Suppressor macrophage treated with lipopolysaccharide for 4 hours (primary cell): ENCODE measurements around the gene WDR74.
A peak's percentile ranks its signal among the peaks of the same experiment; 100 is the strongest.
"Not testable (repeated sequence)": the region's sequence is repeated elsewhere in the genome, so short reads cannot be mapped to it uniquely, and the experiment has no call there.

Experiments
- DNase-seq: peaks from one replicate; pipeline ENCODE4 v3.0.0-alpha.2; 2020

The WDR74 gene

DNA sequence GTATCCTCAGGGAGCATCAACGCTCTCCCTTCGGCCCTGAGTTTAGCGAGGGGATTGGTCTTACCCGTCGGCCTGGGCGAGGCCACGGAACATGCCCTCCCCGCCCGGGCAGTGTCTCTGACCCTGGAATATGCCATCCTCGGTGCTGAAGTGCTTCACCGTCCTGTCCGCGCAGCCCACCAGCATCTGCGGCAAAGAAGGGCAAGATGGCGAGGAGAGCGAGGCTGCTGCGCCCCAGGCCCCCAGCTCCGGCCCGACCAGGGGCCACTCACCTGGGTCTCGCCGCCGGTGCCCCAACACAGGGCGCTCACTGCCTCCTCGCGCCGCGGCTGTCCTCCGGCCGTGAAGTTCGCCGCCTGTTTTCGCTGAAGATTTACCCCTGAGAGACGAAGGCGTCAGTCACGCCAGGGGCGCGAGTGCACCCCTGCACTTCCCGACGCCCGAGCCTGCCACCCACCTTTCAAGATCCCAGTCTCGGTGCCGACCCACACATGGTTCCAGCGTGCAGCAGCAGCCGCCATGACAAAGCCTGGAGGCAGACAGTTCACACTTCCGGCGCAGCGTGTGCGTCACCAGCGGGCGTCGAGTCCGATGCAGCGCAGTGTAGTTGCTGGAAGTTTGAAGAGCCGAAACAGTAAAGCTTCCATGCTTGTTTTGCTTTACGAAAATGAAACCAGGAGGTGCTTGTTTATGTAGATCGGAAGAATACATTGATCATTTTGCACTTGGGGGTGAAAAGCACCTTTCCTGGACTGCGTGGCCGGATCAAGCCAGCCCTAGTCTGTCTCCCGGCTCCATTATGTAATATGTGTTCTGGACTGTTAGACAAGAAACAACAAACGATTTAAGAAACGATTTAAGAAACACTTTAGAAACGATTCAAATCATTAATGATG, at the start of gene WDR74:
WDR74 (minus strand) TSS at position 541 of the 896 bp plus-strand sequence; CDS start at position 521, 20 bp downstream.
- peak; percentile 97 for DNase-seq

DNA sequence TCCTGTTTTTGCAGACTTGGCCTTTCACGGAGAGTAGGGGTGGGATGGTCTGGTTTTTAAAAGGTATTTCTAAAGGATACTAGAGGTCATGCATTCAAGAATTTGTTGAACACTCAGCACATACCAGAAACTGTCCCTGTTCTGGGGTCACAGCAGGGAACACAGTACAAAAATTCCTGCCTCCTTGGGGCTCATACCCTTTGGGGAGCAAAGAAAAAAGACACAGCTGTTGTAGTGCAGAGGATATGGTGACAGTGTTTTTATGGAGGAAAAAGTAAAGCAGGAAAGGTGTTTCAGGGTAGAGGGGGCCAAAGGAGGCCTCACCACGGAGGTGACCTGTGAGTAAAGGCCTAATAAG, 49.7 kb upstream of the WDR74 start:
- no peak for DNase-seq

DNA sequence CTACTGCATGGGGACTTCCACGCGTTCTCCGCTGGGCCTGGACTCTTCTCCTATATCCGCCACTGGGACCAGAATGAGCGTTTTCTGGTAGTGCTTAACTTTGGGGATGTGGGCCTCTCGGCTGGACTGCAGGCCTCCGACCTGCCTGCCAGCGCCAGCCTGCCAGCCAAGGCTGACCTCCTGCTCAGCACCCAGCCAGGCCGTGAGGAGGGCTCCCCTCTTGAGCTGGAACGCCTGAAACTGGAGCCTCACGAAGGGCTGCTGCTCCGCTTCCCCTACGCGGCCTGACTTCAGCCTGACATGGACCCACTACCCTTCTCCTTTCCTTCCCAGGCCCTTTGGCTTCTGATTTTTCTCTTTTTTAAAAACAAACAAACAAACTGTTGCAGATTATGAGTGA, 49.0 kb upstream of the WDR74 start:
- no peak for DNase-seq

DNA sequence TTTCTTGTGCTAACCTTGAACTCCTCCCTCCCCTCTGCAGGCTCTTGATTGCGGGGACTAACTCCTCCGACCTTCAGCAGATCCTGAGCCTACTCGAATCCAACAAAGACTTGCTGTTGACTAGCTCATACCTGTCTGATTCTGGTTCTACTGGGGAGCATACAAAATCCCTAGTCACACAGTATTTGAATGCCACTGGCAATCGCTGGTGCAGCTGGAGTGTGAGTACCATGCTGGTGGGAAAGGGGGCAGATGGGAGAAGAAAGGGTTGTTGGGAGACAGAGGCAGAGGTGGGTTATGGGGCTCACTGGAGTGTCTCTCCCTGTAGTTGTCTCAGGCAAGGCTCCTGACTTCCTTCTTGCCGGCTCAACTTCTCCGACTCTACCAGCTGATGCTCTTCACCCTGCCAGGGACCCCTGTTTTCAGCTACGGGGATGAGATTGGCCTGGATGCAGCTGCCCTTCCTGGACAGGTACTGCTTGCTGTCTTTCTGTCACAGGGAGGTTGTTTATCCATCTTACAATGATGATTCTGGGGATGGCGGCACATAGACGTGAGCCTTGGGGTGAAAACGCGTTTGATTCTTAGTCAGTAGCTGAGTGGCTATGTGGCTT, 45.9 kb upstream of the WDR74 start:
- DNase-seq: no peak

DNA sequence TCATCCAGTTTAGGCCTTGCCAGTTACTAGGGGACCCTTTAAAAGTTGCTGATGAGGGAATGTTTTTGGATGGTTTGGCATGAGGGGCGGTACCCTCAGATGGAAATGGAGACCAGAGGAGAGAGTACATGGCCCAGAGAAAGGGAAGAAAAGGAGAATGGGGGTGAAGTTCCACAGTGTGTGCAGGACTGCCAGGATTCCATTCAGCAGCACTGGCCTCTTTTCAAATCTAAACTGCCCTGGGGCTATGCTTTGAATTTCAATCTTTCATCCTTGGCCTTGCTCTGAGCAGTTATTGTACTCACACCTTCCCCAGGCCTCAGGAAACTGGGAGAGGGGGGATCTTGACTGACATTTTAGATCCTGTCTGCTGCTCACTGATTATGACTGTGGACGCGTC, 44.3 kb upstream of the WDR74 start:
- DNase-seq: no peak

DNA sequence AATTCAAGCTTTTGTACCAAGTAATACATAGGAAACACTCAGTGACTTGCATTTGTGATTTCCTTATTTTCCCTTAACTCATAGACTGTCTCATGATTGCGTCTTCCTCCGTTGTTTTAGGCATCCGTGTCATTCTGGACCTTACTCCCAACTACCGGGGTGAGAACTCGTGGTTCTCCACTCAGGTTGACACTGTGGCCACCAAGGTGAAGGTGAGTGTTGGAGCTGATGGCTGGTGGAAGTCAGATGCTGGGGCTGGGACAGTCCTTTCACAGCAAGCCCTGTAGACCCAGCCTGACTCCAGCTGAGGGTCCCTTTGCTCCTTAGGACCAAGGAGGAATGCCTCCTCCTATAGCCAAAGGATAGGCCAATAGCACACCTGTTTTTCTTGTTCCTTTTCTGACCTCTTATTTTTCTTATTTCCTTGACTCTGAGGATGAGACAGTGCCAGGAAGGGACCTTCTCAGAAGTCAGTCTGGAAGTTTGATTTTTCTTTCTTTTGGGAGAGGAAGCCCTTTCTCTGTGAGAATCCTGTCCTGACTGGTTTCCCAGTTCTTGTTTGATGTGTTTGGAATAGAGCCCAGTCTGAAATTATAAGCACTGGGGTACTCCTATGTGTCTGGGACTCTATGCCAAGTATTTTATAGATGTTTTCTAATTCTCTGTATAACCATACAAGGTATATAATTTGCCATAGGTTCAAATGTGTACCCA, 43.6 kb upstream of the WDR74 start:
- DNase-seq: peak; percentile 37

DNA sequence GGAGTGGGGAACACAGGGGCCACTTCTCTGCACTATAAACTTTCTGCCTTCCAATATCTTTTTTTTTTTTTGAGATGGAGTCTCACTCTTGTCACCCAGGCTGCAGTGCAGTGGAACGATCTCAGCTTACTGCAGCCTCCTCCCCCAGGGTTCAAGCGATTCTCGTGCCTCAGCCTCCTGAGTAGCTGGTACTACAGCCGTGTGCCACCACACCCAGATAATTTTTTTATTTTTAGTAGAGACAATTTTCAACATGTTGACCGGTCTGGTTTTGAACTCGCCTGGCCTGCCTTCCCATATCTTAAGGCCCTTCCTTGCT, 43.0 kb upstream of the WDR74 start:
- DNase-seq: no peak

DNA sequence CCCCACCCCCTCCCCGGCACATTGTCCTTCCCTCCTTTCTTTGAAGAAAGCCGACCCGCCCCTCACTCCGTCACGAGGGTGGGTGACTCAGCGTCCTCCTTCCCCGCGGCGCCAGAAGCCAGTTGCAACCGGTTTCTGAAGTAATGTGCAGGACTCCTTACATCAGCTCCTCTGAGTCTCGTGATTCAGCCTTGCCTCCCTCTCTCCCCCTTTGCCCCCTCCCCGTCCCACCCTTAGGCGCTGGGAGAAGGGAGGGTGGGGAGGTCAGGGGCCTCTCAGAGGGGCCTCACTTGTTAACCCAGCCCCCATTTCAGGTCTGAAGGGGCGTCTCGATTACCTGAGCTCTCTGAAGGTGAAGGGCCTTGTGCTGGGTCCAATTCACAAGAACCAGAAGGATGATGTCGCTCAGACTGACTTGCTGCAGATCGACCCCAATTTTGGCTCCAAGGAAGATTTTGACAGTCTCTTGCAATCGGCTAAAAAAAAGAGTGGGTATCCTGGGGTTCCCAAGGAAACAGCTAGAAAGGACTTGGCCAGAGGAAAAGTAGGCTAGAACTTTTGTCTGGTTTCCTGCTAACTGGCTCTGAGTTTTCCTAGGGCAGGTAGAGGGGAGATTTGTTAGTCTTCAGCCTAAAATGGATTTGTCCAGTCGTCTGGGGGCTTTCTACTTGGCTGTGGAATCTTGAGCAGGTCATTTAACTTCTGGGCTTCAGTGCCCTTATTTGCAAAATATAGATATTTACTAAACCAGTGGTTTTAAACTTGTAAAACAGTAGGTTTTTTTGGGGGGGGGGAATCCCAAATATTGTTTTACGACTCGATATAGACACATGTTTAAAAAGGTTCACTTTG, 42.4 kb upstream of the WDR74 start:
- peak; percentile 97 for DNase-seq

DNA sequence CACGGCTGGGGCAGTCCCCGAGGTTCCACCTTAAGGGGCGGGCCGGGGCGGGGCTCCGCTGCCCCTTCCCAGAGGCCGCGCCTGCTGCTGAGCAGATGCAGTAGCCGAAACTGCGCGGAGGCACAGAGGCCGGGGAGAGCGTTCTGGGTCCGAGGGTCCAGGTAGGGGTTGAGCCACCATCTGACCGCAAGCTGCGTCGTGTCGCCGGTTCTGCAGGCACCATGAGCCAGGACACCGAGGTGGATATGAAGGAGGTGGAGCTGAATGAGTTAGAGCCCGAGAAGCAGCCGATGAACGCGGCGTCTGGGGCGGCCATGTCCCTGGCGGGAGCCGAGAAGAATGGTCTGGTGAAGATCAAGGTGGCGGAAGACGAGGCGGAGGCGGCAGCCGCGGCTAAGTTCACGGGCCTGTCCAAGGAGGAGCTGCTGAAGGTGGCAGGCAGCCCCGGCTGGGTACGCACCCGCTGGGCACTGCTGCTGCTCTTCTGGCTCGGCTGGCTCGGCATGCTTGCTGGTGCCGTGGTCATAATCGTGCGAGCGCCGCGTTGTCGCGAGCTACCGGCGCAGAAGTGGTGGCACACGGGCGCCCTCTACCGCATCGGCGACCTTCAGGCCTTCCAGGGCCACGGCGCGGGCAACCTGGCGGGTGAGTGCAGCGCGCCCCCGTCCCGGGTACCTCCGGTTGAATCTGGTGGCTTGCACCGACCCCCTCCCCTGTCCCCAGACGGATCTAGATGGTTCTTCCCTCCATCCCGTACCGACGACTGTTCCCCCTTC, 41.6 kb upstream of the WDR74 start, which contains the start of gene SLC3A2:
SLC3A2 (plus strand) TSS at position 94 of the 776 bp plus-strand sequence; CDS start at position 222, 128 bp downstream.
- peak; percentile 83 for DNase-seq

DNA sequence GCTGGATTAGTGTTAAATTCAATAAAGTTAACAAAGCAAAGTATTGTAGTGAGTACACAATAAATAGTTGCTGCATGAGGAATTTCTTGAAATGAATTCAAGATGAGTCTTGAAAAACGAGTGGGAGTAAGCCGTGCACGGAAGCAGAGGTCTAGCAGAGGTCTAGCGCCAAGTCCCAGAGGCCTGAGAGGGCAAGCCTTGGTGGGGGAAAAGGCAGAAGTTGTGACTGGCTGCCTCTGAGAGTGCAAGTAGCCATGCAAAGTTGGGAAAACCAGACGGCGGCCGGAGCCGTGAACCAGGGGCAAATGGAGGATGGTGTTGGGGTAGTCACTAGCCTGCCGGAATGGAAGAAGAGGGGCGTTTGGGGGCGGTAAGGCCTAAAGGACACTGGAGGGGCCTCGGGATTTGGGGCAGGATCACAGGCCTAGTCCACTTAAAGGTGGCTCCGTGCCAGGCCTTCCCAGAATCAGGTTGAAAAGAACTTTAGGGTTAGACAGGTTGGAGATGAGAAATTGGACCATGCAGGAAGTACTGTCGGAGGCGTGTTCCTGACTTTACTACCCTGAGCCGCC, 40.9 kb upstream of the WDR74 start:
- DNase-seq: peak; percentile 65

DNA sequence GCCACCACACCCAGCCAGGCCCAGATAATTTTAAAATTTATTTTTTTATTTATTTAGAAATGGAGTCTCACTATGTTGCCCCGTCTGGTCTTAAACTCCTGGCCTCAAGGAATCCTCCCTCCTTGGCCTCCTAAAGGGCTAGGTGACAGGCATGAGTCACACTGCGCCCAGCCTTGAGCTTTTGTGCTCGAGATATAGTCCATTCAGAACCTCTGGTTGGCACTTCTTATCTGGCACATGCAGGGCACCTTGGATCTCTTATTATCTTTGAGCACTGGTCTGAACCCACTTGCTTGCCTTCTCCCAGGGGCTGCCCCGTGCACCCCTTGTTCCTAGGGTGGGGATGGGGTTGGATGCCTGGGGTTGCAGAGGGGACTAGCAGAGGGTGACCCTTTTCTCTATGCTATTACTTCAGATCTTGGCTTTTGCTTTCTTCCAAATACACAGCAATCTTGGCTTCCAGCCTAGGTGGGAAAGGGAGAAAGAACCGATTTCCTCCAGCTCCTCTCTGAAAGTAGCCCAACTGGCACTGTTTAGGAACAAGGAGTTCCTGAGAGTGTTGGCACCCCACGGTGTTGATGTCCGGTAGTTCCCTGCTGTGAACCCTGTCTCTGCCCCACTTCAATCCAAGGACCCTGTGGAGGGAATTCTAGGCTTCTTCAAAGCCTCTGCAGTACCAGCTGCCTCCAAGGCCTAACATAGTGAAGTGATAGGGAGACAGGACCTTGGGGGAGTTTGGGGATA, 40.0 kb upstream of the WDR74 start:
- DNase-seq: no peak

DNA sequence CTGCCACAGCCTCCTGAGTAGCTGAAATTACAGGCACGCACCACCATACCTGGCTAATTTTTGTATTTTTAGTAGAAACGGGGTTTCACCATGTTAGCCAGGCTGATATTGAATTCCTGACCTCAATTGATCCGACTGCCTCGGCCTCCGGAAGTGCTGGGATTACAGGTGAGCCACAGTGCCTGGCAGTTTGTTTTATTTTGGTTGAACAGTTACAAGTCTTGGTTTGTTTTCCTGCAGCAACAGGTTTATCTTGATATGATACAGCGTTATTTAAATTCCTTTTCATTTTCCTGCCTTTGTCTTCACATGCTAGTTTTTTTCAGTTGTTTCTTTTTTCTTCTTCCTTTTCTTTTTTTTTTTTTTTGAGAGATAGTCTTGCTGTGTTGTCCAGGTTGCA, 37.3 kb upstream of the WDR74 start:
- no peak for DNase-seq

DNA sequence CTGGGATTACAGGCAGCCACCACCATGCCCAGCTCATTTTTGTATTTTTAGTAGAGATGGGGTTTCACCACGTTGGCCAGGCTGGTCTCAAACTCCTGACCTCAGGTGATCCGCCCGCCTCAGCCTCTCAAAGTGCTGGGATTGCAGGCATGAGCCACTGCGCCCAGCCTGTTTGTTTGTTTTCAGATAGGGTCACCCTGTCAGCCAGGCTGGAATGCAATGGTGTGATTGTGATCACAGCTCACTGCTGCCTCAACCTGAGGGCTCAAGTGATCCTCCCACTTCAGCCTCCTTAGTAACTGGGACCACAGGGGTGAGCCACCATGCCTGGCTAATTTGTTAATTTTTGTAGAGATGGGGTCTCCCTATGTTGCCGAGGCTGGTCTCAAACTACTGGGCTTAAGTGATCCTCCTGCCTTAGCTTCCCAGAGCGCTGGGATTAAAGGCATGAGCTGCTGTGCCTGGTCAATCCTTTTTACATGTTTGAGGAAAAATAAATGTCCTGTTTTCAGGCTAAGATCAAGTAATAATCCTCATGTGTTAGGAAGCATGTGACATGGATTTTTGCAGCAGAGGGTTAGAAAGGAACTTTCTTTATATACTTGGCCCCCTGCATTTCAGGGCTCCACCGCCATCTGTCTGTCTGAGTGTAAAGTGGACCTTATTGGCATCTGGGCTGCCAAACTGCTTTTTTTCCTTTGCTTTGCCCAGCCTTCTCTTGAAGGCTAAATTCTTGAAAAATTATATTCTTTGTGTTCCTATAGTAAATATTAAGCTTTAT, 36.5 kb upstream of the WDR74 start:
- no peak for DNase-seq

DNA sequence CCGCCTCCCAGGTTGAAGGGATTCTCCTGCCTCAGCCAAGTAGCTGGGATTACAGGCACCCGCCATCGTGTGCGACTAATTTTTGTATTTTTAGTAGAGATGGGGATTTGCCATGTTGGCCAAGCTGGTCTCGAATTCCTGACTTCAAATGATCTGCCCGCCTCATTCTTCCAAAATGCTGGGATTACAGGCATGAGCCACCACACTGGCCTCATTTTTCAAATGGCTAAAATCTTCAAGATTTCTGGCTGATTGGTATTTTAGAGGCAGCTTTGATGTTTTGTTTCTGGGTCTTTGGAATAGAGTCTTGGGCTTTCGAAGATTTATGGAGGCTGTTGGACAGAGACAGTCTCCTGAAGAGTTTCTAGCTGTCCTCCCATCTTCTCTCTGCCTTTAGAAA, 35.5 kb upstream of the WDR74 start:
- DNase-seq: no peak

DNA sequence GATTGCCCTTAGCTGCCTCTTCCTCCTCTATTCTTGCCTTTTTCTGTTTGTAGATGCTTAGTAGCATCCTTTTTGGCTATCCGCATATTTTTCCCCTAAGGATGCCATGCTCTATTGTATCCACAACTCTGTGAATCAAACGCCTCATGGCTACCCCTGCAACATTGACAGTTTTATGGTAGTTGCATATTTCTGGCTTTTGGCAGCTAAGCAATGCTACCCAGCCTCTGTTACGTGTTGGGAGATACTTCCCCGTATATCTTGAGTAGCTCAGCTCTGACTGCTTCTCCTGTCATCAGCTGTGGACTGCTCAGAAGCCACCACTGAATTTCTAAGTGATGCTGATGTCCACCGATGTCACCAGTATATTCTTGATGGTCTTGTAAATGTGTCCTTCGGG, 26.2 kb upstream of the WDR74 start:
- DNase-seq: no peak

DNA sequence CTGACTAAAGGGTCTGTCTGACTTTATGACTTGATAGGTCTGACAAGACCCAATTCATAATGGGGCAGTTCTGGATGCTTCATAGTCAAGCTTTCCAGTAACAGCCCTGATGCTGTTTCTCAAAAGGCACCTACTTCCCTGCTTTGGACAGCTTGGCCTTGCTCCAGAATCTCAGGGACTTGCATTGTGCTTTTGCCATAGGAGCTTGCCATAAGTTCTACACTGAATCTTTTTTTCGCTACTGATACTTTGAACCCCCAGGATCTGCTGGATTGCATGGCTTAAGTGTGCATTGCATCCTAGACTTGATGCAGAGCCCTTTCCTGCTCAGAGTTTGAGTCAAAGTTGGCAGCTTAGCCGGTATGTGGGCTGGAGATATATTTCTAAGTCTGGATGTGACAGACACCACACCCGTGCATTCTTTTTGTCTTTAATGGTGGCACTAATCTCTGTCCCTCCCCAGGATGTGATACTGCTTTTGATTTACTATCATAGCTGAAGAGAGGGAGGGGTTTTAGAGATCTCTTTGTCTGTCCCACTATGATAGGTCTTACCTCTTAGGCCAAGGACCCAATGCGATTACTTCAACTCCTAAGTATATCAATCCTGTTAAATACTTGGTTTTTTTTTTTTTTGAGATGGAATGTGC, 24.4 kb upstream of the WDR74 start:
- no peak for DNase-seq

DNA sequence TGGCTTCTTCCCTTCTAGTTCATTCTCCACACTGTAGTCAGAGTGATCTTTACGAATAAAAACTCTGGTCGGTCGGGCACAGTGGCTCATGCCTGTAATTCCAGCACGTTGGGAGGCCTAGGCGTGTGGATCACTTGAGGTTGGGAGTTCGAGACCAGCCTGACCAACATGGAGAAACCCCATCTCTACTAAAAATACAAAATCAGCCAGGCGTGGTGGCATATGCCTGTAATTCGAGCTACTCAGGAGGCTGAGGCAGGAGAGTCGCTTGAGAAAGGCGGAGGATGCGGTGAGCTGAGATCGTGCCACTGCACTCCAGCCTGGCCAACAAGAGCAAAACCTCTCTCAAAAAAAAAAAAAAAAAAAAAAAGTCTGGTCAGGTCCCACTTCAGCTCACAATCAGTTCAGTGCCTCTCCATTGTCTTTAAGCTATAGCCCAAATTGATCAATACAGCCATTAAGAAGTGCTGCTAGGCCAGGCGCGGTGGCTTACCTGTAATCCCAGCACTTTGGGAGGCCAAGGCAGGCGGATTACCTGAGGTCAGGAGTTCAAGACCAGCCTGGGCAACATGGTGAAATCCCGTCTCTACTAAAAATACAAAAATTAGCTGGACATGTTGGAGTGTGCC, 22.3 kb upstream of the WDR74 start:
- DNase-seq: not testable (repeated sequence)

DNA sequence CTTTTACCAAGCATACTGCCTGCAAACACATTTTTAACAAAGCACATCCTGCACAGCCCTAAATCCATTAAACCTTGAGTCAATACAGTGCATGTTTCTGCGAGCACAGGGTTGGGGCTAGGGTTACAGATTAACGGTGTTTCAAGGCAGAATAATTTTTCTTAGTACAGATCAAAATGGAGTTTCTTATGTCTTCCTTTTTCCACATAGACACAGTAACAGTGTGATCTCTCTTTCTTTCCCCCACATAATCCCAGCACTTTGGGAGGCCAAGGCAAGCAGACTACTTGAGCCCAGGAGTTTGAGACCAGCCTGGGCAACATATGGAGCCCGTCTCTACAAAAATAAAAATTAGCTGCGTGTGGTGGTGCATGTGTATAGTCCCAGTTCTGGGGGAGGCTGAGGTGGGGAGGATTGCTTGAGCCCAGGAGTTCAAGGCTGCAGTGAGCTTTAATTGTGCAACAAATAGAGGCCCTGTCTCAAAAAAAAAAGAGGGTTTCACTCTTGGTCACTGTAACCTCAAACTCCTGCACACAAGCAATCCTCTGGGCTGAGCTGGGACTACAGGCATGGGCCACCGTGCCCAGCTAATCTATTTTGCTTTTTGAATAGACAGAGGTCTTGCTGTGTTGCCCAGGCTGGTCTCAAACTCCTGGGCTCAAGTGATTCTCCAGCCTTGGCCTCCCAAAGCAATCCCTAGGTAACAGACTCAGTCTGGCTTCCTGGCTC, 21.6 kb upstream of the WDR74 start:
- no peak for DNase-seq
